Measurements from ENCODE around the gene ATP13A4.
"Not testable (repeated sequence)": the region's sequence is repeated elsewhere in the genome, so short reads cannot be mapped to it uniquely, and the experiment has no call there.

ATP13A4 gene

DNA sequence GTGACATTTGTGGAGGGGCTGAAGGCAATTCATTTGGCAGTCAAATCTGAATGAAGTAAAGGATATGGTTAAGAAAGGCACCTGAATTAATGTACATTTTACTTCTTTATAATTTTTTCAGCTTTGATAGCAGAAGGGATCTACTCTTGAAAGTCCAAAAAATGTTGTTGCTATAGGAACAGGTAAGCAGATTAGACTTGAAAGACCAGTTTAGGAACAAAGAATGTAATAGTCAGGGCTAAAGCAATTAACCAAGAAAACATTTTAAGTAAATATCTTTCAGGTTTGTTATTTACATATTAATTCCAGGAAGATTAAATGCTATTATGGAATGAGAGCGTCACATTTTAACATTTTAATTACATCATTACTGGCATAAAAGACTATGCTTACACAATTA lies 1.1 kb downstream of the ATP13A4 start:
- DNase-seq = no peak

DNA sequence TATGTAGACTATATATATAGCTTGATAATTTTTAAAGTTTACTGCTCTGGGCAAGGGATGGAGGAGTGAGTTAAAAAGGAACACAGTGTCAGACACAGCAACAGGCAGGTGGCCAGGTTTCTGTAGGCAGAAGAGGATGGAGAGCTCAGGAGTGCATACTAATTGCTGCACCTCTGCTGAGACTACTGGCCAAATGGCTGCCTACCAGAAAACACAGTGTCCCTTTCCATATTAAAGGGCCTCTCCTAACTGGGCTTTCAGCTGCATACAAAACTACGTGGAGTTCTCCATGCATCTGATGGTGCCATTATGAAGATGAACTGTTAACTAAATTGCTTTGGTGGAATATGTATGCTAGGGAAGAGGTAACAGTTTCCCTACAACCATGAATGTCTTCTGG lies 1.8 kb downstream of the ATP13A4 start:
- no peak for DNase-seq

DNA sequence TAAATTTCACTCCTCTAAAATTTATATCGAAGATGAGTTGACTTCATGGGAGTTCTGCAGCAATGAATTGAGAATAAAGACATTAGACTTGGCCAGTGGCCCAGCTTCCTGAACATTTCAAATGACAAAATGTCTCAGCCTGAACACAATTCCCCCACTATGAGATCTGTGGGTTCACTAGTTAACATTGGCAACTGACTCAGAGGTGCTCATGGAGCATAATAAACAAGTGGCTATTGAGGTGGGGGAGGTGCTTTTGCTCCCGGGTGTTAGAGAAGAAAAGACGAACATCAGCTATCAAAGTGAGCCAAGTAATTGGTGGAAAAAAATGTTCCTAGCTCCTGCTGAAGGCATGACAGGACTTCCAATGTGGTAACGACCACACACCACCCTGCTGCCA lies 6.3 kb downstream of the ATP13A4 start:
- DNase-seq = no peak

DNA sequence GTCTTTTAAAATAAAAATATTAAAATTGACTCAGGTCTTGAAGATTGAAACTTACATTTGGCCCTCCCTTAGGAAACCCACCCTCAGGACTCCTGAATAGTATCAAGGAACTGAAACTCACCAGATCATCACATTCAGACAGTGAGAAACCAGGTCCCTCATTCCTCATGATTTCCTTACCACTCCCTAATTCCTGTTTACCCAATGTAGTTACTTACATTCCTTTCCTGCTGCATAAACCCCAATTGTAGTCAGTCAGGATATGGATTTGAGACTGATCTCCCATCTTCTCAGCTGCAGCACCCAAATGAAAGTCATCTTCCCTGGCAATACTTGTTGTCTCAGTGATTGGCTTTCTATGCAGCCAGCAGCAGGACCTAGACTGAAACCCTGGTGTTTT lies 8.6 kb downstream of the ATP13A4 start:
- DNase-seq = no peak

DNA sequence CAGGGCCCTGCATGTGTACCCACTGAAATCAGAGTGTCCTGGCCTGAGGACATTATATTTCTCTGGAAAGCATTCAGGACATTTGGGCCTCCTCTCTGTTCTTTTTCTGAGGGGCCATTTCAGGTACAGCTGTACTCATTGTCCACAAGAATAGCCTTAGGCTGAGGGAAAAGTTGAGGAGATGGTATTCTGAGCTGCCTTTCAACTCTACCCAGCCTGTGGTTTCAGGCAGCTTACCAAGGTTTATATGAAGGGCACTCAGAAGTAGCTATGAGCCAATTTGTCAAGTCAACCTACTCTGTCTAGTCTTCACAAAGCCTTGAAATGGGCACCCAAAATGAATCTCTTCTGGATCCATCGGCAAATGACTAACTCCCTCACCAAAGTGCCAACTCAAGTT lies 9.4 kb downstream of the ATP13A4 start:
- no peak for DNase-seq

DNA sequence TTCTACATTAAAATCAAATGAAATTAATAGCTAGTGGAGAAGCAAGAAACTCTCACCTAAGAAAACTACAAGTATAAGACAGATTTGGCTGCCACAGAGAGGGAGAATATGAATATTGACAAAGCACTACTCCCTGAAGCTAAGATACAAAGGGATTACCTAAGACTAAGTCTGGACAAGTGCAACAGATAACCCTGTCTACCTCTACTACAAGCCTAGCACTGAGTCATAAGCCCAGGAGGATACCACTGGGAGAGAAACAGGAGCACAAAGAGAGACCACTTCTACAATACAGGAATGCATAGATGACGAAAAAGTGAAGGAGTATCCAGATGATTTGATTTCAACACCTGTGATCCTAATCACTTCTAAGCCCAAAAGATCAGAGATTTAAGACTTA lies 10.4 kb downstream of the ATP13A4 start:
- no peak for DNase-seq

DNA sequence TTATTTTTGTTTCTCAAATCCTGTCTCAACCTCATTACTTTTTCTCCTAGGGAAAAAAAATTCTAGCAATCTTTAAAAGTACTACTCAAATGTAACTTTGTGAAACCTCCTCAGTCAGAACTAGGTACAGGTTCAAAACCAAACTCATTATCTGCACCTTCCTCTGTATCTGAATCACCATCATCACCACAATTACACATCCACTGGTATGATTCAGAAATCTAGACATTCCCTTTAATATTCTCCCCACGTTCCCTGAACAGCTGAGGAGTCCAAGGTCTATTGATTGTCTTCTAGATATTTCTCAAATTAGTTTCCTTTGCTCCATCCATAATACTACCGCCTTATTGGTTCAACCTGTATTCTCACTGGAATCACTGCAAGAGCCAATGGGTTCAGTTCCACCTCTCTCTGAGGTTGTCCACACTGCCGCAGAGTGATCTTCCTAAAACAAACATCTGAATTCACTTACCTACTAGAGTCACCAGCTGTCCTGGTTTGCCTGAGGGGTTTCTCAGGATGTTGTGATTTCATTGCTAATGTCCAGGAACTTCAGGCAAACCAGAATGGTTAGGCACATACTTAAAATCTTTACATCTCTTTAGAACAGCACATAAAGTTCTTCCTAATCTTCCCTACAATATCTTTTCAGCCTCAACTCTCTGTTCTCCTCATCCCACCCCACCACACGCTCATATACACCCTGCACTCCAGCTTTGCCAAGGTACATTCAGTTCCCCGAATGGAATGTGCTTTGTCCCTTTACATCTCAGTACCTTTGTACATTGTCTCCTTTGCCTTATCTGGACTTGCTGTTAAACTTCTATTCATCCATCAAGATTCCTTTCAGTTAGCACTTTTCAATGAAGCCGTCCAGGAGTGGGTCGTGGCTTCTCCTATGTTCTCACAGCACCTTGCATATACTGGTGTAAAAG lies 24.2 kb downstream of the ATP13A4 start:
- DNase-seq = no peak

DNA sequence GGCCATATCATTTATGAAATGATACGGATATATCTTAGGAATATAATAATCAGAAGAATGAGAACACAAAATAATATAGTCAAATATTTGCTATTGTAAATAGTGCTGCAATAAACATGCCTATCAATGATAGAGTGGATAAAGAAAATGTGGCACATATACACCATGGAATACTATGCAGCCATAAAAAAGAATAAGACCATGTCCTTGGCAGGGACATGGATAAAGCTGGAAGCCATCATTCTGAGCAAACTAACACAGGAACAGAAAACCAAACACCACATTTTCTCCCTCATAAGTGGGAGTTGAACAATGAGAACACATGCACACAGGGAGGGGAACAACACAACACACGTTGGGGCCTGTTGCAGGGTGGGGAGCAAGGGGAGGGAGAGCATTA lies 28.6 kb downstream of the ATP13A4 start:
- not testable (repeated sequence) for DNase-seq

DNA sequence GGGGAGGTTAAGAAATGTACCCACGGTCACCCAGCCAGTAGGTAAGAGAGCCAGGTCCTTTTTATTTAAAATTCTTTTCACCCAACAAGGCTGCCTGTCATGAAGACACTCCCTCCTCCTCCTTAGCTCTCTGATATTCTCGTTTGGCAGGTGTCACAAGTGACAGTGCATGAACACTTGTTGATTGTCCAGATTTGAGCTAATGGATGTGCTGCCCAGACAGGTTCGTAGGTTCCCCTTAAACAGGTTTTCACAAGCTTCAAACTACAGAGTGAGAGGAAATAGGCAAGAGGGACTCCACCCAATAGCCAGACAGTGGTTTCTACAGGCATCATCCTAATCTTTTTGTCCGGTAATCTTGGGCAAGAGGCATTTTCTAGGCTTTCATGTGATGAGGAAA lies 32.2 kb downstream of the ATP13A4 start:
- no peak for DNase-seq

DNA sequence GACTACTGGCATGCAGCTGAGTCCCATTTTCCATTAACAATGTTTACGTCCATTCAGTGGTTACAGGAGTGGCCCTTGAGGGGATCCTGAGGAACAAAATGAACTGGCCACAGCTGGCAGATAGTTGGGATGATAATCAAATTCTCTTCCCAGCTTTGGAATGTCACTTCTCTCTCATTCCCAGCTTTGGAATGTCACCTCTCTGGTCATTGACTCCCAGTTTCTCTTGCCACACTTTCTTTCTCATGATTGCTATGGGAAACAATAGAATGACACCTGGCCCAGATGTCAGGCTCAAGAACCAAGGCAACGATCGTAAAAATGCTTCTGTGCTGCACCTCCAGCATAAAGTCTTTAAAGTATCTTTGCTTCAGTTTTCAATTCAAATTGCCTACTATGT lies 34.0 kb downstream of the ATP13A4 start:
- DNase-seq = no peak

DNA sequence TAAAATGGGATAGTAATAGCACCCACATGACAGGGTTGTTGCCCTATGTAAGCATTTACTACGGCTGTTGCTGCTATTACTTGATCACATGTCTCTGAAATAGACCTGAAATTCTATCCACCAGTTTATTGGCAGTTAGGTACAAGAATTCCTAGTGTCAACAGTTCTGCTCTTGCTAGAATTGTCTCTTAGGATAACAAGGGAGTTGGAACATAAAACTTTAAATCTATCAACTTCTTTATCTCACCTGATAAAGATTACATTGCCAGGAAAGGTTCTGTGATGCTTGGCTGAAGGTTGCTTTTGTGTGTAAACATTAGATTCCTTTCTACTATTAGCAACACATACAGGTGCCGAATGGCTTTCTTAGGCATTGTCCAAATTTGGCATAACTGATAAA lies 38.7 kb downstream of the ATP13A4 start:
- no peak for DNase-seq

DNA sequence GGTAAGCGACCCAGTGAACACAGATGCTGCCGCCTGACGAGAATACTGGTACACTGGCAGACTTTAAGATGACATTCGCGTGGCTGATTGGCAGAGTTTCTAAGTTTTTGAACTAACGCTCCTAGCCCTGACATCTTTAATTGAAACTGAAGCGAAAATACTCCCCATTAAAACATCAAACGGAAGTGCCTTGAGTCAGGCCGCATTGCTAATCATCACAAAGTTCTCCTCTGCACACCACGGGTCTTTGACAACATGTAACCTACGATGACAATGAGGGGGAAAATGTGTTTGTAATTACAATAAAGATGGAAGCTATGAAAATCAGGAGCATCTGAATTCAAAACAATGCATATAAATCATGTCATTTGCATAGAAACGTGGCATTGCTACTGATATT lies 44.5 kb downstream of the ATP13A4 start:
- no peak for DNase-seq

DNA sequence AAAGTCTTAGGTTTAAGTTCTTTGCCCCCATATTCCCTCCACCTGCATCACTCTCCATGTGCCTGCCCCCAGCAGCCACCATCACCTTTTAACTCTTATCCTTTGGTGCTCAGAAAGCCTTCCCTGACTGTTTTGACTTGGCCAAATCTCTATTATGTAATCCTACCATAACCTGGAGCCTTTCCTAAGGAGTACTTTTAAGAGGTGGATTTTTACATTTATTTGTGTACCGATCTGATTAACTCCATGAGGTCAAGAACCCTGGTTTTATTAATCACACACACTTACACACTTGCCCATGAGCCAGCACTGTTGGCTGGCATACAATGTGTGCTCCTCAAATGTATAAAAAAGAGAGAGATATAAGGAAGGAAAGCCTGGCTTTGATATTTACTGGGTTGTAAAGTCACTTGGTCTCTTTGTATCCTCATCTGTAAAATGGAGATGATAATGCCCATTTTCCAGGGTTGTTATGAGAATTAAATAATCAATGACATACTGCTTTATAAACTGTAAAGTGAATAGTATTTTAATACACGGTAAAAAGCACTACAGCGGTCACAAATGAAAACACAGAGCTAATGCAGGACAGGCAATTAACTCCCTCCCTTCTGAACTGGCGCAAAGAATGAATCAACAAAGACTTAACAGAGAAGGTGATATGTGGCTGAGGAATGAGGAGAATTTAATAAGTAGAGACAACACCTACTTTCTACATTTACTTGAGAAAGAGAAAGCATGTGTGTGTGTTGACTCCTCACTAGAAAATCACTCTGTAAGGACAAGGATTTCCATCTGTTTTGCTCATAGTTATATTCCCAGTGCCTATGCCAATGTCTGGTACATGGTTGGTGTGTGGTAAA lies 45.4 kb downstream of the ATP13A4 start:
- no peak for DNase-seq

DNA sequence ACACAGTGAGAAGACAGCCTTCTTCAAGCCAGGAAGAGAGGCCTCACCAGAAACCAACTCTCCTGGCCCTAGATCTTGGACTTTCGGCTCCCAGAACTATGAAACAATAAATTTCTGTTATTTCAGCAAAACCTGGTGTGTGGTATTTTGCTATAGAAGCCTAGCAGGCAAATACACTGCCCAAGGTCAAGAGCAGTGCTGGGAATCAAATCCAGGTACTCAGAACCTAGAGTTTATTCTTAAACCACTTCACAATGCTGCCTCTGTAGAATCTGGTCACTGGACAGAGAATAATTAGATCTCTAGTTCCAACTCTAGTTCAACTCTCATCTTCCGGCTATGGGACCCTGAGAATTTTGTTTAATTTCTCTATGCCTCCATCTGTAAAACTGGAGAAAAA lies 46.6 kb downstream of the ATP13A4 start:
- no peak for DNase-seq

DNA sequence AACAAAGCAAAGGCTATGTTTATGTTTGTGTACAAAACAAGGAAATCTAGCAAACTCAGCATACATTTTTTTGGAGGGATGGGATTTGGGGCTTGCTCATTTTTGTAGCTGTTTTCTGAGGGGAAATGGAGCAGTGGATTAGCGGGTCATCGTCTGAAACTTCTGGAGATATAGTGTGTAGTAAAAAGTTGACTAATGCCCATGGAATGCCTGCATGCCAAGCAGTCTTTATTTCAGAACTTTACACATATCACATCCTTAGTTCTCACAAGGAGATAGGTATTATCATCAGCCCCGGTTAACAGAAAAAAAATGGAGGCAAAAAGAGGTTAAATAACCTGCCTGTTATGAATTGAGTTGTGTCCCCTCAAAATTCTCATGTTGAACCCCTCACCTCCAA lies 47.1 kb downstream of the ATP13A4 start:
- no peak for DNase-seq

DNA sequence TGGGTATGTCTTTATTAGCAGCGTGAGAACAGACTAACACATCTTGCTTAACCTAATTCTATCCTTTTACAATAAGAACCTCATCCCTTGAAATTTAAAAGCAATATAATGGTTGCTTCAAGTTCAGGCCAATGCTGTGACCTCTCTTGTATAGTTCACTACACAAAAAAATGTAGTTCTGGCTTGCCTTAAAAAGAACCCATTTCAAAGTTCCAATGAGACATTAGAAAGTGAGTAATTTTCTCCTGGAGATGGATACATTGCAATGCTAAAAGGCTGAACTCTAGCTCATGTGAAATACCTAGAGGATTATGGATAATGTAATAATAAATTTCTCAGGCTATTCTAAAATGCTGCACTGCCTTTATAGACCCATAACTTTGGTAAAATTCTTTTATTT lies 47.8 kb downstream of the ATP13A4 start:
- DNase-seq = no peak

DNA sequence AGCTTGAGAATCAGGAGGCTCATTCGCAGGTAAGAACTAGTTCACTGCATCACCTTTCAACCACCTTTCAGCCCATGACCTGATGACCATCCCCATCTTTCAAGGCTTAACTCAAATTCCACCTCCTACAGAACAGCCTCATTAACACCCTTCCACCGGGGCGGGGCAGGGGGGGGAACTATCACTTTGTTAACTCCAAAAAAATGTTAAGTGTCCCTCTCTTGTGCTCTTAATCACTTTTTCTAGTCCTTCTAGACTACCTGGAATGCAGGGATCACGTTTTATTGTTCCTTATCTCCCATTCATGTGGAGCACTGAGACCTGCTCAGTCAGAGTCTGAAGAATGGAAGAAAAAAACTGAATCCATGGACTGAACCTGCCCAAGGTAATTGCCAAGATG lies 51.8 kb downstream of the ATP13A4 start:
- no peak for DNase-seq

DNA sequence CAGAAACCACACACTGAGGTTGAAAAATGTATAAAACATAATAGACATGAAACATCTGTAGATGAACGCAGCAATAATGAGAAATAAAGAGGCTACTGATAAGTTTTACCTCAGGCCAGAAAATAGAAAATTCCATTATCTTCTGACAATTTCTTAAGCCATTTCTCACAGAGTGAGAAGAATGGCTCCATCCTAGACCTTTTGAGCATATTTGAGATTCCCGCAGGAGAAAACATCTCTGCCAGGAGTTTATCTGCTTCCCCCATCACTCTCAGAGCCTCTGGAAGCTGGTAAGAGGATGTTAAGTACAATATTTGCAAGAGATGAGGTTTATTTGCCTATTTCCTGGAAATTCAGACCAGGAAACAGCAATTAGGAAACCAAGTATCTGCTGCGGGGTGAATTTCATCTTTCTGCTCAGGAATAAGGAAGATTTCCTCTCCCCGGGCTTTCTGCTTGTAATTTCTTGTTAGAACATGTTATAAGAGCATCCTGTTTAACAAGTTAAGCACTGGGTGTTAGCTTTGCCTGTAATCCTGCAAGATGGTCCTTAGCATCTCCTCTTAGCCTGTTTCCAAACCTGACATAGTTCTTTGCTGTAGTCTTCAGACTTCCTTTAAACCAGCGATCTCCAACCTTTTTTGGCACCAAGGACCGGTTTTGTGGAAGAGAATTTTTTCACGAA lies 54.8 kb downstream of the ATP13A4 start:
- no peak for DNase-seq

DNA sequence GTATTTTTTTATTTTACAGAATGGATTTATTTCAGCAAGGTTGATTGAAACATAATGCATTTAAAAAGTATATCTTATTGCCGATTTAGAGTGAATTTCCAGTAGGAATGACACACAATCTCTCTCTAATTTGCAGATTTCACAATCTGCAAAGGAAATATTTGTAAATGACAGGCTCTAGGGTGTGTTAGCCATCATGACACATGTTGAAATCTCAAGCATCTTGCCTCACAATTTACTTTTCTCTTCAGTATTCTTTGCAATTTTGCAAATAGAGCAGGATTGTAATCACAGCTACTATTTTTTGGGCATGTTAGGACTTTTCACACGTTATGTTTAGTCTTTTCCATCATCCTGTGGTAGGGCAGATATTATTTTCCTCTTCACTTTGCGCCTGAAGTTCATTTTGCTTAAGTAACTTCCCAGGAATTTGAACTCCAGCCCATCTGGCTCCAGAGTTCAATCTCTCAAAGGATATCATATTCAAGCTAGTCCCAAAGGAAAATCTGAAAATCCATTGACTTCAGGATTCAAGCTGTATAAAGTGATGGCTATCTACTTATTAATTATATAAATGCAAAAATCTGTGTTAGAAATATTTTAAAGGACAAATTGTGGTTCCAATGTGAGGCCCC lies 55.4 kb downstream of the ATP13A4 start:
- DNase-seq = no peak

DNA sequence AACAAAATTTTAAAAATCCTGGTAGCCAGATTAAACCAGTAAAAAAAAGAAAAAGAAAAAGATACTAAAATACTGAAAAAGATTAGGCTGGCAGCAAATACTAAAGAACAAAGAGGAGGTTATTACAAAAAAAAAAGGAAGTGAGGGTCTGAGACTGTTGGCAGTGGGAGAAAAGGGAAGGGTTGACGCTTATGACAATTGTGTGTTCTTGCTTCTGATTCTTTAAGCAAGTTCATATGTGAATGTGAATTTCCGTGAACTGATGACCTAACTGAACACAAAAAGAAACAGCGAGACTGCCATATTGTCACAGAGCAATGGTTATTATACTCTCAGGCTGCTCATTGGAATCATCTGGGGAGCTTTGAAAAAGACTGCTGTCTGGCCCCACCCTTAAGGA lies 56.5 kb downstream of the ATP13A4 start:
- no peak for DNase-seq

DNA sequence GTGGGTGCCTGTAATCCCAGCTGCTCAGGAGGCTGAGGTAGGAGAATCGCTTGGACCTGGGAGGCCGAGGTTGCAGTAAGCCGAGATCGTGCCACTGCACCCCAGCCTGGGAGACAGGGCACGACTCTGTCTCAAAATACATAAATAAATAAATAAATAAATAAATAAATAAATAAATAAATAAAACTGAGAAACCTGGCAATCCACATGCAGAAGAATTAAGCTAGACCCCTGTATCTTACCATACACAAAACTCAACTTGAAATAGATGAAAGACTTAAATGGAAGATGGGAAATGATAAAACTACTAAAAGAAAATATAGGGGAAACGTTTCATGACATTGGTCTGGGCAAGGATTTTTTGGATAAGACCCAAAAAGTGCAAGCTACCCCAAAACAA lies 58.0 kb downstream of the ATP13A4 start:
- no peak for DNase-seq

DNA sequence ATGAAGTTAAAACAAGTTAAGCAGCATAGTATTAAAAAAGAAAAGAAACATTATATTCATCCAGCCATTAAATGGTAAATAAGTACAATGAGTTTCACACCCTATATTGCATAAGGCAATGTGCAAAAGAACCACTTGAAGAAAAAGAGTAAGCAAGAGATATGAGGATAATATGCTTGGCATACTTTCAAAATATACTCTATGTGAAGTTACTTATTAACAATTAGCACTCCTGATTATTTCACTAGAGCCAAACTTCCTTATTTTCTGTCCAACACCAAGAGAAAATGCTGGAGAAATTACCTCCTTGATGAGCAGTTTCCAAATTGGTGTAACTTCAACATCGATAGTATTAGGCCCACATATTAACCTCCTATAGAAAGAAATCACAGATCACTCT lies 63.7 kb downstream of the ATP13A4 start:
- DNase-seq = no peak

DNA sequence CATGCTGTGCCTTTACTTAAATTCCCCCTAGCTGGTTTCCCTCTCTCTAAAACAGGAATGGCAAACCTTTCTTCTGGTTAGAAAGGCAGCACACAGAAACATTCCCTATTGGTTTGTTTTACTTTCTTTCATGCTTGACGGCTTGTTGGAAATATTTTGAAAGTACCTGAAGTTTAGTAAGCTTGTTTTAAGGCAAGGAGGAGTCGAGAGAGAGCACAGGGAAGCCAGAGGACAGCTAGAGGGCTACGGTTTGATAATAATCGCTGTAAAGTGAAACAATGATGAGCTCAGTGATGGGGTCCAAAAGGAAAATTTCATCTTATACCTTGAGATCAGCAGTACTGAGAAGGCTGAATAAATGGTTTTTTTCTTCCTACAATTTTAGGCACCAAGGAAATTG lies 64.1 kb downstream of the ATP13A4 start:
- DNase-seq = no peak
